GM19324 (cell line): ENCODE measurements around the gene ZNF497.
"Not testable (repeated sequence)": the region's sequence is repeated elsewhere in the genome, so short reads cannot be mapped to it uniquely, and the experiment has no call there.

Experiments
- ATAC-seq: cut with Tn5 transposase; IDR thresholded peaks from one replicate; pipeline ENCODE4 v1.9.1; 2021; ENCODE audit warnings: mild to moderate bottlenecking, moderate library complexity; ENCODE audit not compliant: unreplicated experiment, low FRiP score

The ZNF497 gene

GRCh38 chr19:58362272-58362994, at the start of gene ZNF497:
Gene ZNF497, minus strand, starts transcription at chr19:58362751. Its CDS starts 5,116 bp downstream, at chr19:58357635.
- ATAC-seq = peak; percentile 86

GRCh38 chr19:58409010-58409790, 46.6 kb upstream of the ZNF497 start:
- peak; percentile 16 for ATAC-seq

GRCh38 chr19:58408152-58409009, 45.8 kb upstream of the ZNF497 start, which contains the start of gene ZNF584:
Gene ZNF584, plus strand, starts transcription at chr19:58408649. Its CDS starts 499 bp downstream, at chr19:58409148.
- peak; percentile 92 for ATAC-seq

- ATAC-seq = no peak
Observed at GRCh38 chr19:58407658-58408151, 45.2 kb upstream of the ZNF497 start.

GRCh38 chr19:58406818-58407657, 44.5 kb upstream of the ZNF497 start:
- ATAC-seq = no peak

- not testable (repeated sequence) for ATAC-seq
Observed at GRCh38 chr19:58403920-58404478, 41.4 kb upstream of the ZNF497 start.

- ATAC-seq = no peak
Observed at GRCh38 chr19:58401840-58402421, 39.4 kb upstream of the ZNF497 start.

- ATAC-seq = peak; percentile 98
Observed at GRCh38 chr19:58400916-58401839, 38.6 kb upstream of the ZNF497 start.

GRCh38 chr19:58400316-58400915, 37.9 kb upstream of the ZNF497 start:
- no peak for ATAC-seq

GRCh38 chr19:58399903-58400302, 37.4 kb upstream of the ZNF497 start:
- no peak for ATAC-seq

GRCh38 chr19:58398545-58398944, 36.0 kb upstream of the ZNF497 start:
- no peak for ATAC-seq

- ATAC-seq = no peak
Observed at GRCh38 chr19:58398087-58398486, 35.5 kb upstream of the ZNF497 start.

GRCh38 chr19:58397533-58398037, 35.0 kb upstream of the ZNF497 start:
- ATAC-seq = no peak

- no peak for ATAC-seq
Observed at GRCh38 chr19:58396691-58397532, 34.4 kb upstream of the ZNF497 start.

GRCh38 chr19:58395979-58396627, 33.6 kb upstream of the ZNF497 start:
- ATAC-seq = no peak
